SH-SY5Y (cell line): Measurements from ENCODE around the gene NEK6.

ENCODE experiments used
- GATA2 ChIP-seq: IDR thresholded peaks from 2 replicates; pipeline ENCODE4 v1.6.1; 2011; ENCODE audit warnings: mild to moderate bottlenecking, low read depth, low read length
- GATA3 ChIP-seq: IDR thresholded peaks from 2 replicates; pipeline ENCODE4 v1.6.1; 2011; ENCODE audit warnings: low read depth, mild to moderate bottlenecking, low read length, moderate library complexity

GRCh38 chr9:124295159-124295794 lies 37.5 kb downstream of the NEK6 start:
- TF ChIP-seq GATA2: peak; percentile 38; the same call in 1 of the 2 replicates
- no peak for TF ChIP-seq GATA3
